Left lung (tissue), 10 donors: ENCODE results near the gene RABGAP1L. TPM values are rescaled to one million over a fixed set of nuclear protein-coding genes. Genes with fewer than 3 reads are reported as not detected.

Experiments used
- ATAC-seq: fragments of 200-7000 bp; cut with Tn5 transposase; one replicate; pipeline ENCODE4 v1.9.1; 2020; ENCODE audit warnings: moderate library complexity
- DNase-seq, 4 donors: peaks; one replicate each; pipeline ENCODE4 v3.0.0-alpha.2; 2013 to 2020
- H3K27ac ChIP-seq, 2 donors: fragments of 200-600 bp; sonication (generic) in 1 of 2; one replicate each; pipeline versions ENCODE4 v1.5.0 to v1.8.0; 2020 to 2021
- H3K27me3 ChIP-seq, 2 donors: fragments of 200-600 bp; sonication (generic) in 1 of 2; one replicate each; pipeline versions ENCODE4 v1.5.0 to v1.8.0; 2020 to 2021
- H3K36me3 ChIP-seq, 2 donors: fragments of 200-600 bp; sonication (generic) in 1 of 2; one replicate each; pipeline versions ENCODE4 v1.5.0 to v1.8.0; 2020 to 2021
- H3K4me1 ChIP-seq, 2 donors: fragments of 200-600 bp; one replicate each; pipeline ENCODE4 v1.8.0; 2021
- H3K4me3 ChIP-seq, 2 donors: fragments of 200-600 bp; sonication (generic) in 1 of 2; one replicate each; pipeline versions ENCODE4 v1.5.0 to v1.8.0; 2020 to 2021; ENCODE audit warnings: mild to moderate bottlenecking in 1 of 2
- H3K9me3 ChIP-seq, 2 donors: fragments of 200-600 bp; sonication (generic) in 1 of 2; one replicate each; pipeline versions ENCODE4 v1.5.0 to v1.8.0; 2020 to 2021
- intact Hi-C, 2 donors: fragments of 100-400 bp; cut with DNase I; formaldehyde crosslinking; loops; one replicate each; pipeline versions ENCODE4 v1.11.2 to v1.14.2; 2022
- polyA plus RNA-seq, 6 donors: library from polyadenylated mRNA; unstranded; fragments of 120-200 nt; gene quantifications; one replicate each; pipeline ENCODE4 v1.2.1, GENCODE V29; 2013; ENCODE audit not compliant: insufficient read length in 6 of 6
- total RNA-seq, 2 donors: library from RNA; stranded (reverse); fragmentation: NEBNext Ultra II Directional; extraction: Animal tissue kit (Norgen Biotek cat#: 25700); gene quantifications; one replicate each; pipeline ENCODE4 v1.2.1, GENCODE V29; 2021
- TF ChIP-seq, protein P1 (sequence below), 2 donors: fragments of 200-600 bp; sonication (generic) in 1 of 2; IDR thresholded peaks; one replicate each; pipeline versions ENCODE4 v1.5.0 to v1.8.0; 2021; ENCODE audit warnings: antibody characterized with exemption in 2 of 2
- donor health status: DM: no; HTN: yes; CAD: no.
- donor health status: DM: no; HTN: no; CAD: no.

Gene RABGAP1L
- total and polyA plus RNA-seq, 8 donors: 40.3 to 67.3 (median 51.4) TPM

GRCh38 chr1:174258148-174258550, 98.8 kb downstream of the RABGAP1L start:
- intact Hi-C loops: no loop called here
- TF ChIP-seq, protein P1, sequence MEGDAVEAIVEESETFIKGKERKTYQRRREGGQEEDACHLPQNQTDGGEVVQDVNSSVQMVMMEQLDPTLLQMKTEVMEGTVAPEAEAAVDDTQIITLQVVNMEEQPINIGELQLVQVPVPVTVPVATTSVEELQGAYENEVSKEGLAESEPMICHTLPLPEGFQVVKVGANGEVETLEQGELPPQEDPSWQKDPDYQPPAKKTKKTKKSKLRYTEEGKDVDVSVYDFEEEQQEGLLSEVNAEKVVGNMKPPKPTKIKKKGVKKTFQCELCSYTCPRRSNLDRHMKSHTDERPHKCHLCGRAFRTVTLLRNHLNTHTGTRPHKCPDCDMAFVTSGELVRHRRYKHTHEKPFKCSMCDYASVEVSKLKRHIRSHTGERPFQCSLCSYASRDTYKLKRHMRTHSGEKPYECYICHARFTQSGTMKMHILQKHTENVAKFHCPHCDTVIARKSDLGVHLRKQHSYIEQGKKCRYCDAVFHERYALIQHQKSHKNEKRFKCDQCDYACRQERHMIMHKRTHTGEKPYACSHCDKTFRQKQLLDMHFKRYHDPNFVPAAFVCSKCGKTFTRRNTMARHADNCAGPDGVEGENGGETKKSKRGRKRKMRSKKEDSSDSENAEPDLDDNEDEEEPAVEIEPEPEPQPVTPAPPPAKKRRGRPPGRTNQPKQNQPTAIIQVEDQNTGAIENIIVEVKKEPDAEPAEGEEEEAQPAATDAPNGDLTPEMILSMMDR (IDR thresholded peaks at IDR 0.05): peak; percentile 24 to 39
- H3K27me3 ChIP-seq: no peaks in the 10 kb centered on the region
- no peaks in the 10 kb centered on the region for H3K4me1 ChIP-seq
- no peak overlapping the region for H3K27ac ChIP-seq
- no peak overlapping the region for H3K4me3 ChIP-seq
- no peaks in the 10 kb centered on the region for H3K9me3 ChIP-seq
- peaks cover 0 to 4% of the 10 kb centered on the region in 2 donors for H3K36me3 ChIP-seq
- ATAC-seq (peak; percentile 78), DNase-seq (peak in 1 of 4 donors; percentile 24)

- TF ChIP-seq, protein P1 (IDR thresholded peaks at IDR 0.05): peak; percentile 33 to 66
- Histone ChIP-seq H3K4me1 (peaks cover 0 to 4% of the 10 kb centered on the region in 2 donors), H3K27ac (no peak overlapping the region), H3K9me3 (no peaks in the 10 kb centered on the region), H3K4me3 (no peak overlapping the region), H3K27me3 (no peaks in the 10 kb centered on the region), H3K36me3 (no peaks in the 10 kb centered on the region)
- intact Hi-C loops: no loop called here
- DNase-seq: peak in 2 of 4 donors; percentile 34 to 67
- ATAC-seq: peak; percentile 79
These were observed 103.3 kb downstream of the RABGAP1L start for GRCh38 chr1:174262349-174263241.

- H3K4me3 ChIP-seq: no peak overlapping the region
- no peaks in the 10 kb centered on the region for H3K36me3 ChIP-seq
- no peak overlapping the region for H3K27ac ChIP-seq
- ATAC-seq (no peak), DNase-seq (no peak)
- no peaks in the 10 kb centered on the region for H3K9me3 ChIP-seq
- H3K27me3 ChIP-seq: no peaks in the 10 kb centered on the region
- peaks cover 0 to 4% of the 10 kb centered on the region in 2 donors for H3K4me1 ChIP-seq
- TF ChIP-seq, protein P1 (IDR thresholded peaks at IDR 0.05): no peak
- intact Hi-C loops: loop anchor here in 1 of 2 donors (5.0 kb wide), 1 partner anchor 472 kb away; no protein-coding TSS in a partner anchor
These were observed 106.0 kb downstream of the RABGAP1L start for GRCh38 chr1:174265282-174265681.

GRCh38 chr1:174266476-174266875, 107.2 kb downstream of the RABGAP1L start:
- H3K4me1 ChIP-seq: peaks cover 0 to 4% of the 10 kb centered on the region in 2 donors
- TF ChIP-seq, protein P1 (IDR thresholded peaks at IDR 0.05): no peak
- peak in 1 of 4 donors; percentile 10 for DNase-seq
- no peak overlapping the region for H3K4me3 ChIP-seq
- no peaks in the 10 kb centered on the region for H3K36me3 ChIP-seq
- no peaks in the 10 kb centered on the region for H3K27me3 ChIP-seq
- no peak overlapping the region for H3K27ac ChIP-seq
- ATAC-seq: no peak
- no peaks in the 10 kb centered on the region for H3K9me3 ChIP-seq
- intact Hi-C loops: loop anchor here in 1 of 2 donors (5.0 kb wide), 1 partner anchor 471 kb away; no protein-coding TSS in a partner anchor

DNA sequence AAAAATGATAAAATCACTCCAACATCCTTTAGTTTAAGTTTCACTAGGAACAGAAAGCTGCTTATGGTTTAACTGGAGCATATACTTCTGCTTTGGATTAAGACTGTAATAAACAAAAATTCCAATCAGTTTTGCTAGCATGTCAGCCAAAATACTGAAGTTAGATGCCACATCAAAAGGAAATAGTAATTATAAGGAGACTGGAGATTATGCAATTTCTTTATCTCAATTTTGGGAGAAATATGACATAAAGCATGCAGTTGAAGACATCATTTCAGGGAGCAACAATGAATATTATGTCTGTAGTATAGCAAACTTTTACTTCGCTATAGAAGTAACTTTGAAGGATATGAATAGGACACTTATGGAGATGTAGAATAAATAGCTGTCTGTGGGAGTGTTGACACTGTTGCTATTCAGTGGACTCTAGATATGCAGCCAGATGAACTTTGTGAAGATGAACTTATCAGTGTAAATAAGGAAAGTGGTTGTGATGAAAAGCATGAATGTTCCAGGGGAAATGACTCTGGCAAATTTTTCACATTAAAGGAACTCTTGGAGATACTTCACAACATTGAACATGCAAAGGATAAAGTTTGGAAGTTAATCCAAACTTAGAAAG, 107.8 kb downstream of the RABGAP1L start:
- peak in 2 of 4 donors; percentile 18 to 47 for DNase-seq

More for the DNA sequence above, 107.8 kb downstream of the RABGAP1L start:
- Histone ChIP-seq H3K4me3 (no peak overlapping the region), H3K36me3 (no peaks in the 10 kb centered on the region), H3K9me3 (no peaks in the 10 kb centered on the region), H3K27ac (no peak overlapping the region), H3K4me1 (peaks cover 0 to 4% of the 10 kb centered on the region in 2 donors), H3K27me3 (no peaks in the 10 kb centered on the region)
- TF ChIP-seq, protein P1 (IDR thresholded peaks at IDR 0.05): no peak
- no peak for ATAC-seq
- intact Hi-C loops: loop anchor here in 1 of 2 donors (5.0 kb wide), 1 partner anchor 470 kb away; no protein-coding TSS in a partner anchor
